Left ventricle myocardium inferior (tissue), 1 donor: Measurements from ENCODE around the gene PON3. TPM values are rescaled to one million over a fixed set of nuclear protein-coding genes. Genes with fewer than 3 reads are reported as not detected.

Source experiments
- DNase-seq: peaks from one replicate; pipeline ENCODE4 v3.0.0-alpha.2; 2020
- H3K27ac ChIP-seq: fragments of 200-600 bp; replicated peaks from 2 replicates; pipeline ENCODE4 v1.8.0; 2021
- H3K27me3 ChIP-seq: fragments of 200-600 bp; 2 replicates; pipeline ENCODE4 v1.8.0; 2021; ENCODE audit warnings: low read depth
- H3K36me3 ChIP-seq: fragments of 200-600 bp; 2 replicates; pipeline ENCODE4 v1.8.0; 2021
- H3K4me1 ChIP-seq: fragments of 200-600 bp; 2 replicates; pipeline ENCODE4 v1.8.0; 2021
- H3K4me3 ChIP-seq: fragments of 200-600 bp; 2 replicates; pipeline ENCODE4 v1.8.0; 2021; ENCODE audit warnings: mild to moderate bottlenecking, moderate library complexity
- H3K9me3 ChIP-seq: fragments of 200-600 bp; replicated peaks from 2 replicates; pipeline ENCODE4 v1.8.0; 2021
- intact Hi-C: fragments of 100-400 bp; cut with micrococcal nuclease; formaldehyde crosslinking; loops from one replicate; pipeline ENCODE4 v1.11.0; 2022
- total RNA-seq: library from RNA; stranded (reverse); fragmentation: NEBNext Ultra II Directional; extraction: Animal tissue kit (Norgen Biotek cat#: 25700); gene quantifications from one replicate; pipeline ENCODE4 v1.2.1, GENCODE V29; 2021
- TF ChIP-seq, protein P1 (sequence below): fragments of 200-600 bp; IDR thresholded peaks from 2 replicates; pipeline ENCODE4 v1.8.0; 2021; ENCODE audit warnings: antibody characterized with exemption, mild to moderate bottlenecking, borderline replicate concordance
- donor health status: DM: no; HTN: yes; CAD: no; lungs with severe emphysema.

The PON3 gene
- total RNA-seq, 1 donor from 2014 or later = 0.69 TPM

- peaks cover 15% of the 10 kb centered on the region for H3K27me3 ChIP-seq
- intact Hi-C loops = no loop called here
- no peaks in the 10 kb centered on the region for H3K4me1 ChIP-seq
- no peaks in the 10 kb centered on the region for H3K36me3 ChIP-seq
- no peak for DNase-seq
- H3K27ac ChIP-seq = no peak overlapping the region
- H3K4me3 ChIP-seq = peak overlapping the region; percentile 47
- TF ChIP-seq, protein P1, sequence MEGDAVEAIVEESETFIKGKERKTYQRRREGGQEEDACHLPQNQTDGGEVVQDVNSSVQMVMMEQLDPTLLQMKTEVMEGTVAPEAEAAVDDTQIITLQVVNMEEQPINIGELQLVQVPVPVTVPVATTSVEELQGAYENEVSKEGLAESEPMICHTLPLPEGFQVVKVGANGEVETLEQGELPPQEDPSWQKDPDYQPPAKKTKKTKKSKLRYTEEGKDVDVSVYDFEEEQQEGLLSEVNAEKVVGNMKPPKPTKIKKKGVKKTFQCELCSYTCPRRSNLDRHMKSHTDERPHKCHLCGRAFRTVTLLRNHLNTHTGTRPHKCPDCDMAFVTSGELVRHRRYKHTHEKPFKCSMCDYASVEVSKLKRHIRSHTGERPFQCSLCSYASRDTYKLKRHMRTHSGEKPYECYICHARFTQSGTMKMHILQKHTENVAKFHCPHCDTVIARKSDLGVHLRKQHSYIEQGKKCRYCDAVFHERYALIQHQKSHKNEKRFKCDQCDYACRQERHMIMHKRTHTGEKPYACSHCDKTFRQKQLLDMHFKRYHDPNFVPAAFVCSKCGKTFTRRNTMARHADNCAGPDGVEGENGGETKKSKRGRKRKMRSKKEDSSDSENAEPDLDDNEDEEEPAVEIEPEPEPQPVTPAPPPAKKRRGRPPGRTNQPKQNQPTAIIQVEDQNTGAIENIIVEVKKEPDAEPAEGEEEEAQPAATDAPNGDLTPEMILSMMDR = no peak
- no peaks in the 10 kb centered on the region for H3K9me3 ChIP-seq
Measured at GRCh38 chr7:95330204-95330960, 65.8 kb downstream of the PON3 start.

- Histone ChIP-seq H3K9me3 (no peaks in the 10 kb centered on the region), H3K36me3 (no peaks in the 10 kb centered on the region), H3K27me3 (peaks cover 41% of the 10 kb centered on the region), H3K4me1 (no peaks in the 10 kb centered on the region), H3K27ac (no peak overlapping the region), H3K4me3 (no peak overlapping the region)
- intact Hi-C loops = no loop called here
- no peak for DNase-seq
- TF ChIP-seq, protein P1 = no peak
Measured at GRCh38 chr7:95327356-95327755, 68.8 kb downstream of the PON3 start.

- Histone ChIP-seq H3K27ac (no peak within 1 kb of the TSS), H3K4me3 (no peak within 1 kb of the TSS), H3K9me3 (no peaks in the 10 kb centered on the region), H3K4me1 (no peaks in the 10 kb centered on the region), H3K36me3 (no peaks in the 10 kb centered on the region), H3K27me3 (peaks cover 41% of the 10 kb centered on the region)
- intact Hi-C loops = no loop called here
- DNase-seq = no peak
- TF ChIP-seq, protein P1 = no peak
Measured at GRCh38 chr7:95324431-95324830, 71.7 kb downstream of the PON3 start, which contains the start of gene PON1. Gene PON1 (minus strand): TSS chr7:95324532. CDS start chr7:95324475, 57 bp downstream.

DNA sequence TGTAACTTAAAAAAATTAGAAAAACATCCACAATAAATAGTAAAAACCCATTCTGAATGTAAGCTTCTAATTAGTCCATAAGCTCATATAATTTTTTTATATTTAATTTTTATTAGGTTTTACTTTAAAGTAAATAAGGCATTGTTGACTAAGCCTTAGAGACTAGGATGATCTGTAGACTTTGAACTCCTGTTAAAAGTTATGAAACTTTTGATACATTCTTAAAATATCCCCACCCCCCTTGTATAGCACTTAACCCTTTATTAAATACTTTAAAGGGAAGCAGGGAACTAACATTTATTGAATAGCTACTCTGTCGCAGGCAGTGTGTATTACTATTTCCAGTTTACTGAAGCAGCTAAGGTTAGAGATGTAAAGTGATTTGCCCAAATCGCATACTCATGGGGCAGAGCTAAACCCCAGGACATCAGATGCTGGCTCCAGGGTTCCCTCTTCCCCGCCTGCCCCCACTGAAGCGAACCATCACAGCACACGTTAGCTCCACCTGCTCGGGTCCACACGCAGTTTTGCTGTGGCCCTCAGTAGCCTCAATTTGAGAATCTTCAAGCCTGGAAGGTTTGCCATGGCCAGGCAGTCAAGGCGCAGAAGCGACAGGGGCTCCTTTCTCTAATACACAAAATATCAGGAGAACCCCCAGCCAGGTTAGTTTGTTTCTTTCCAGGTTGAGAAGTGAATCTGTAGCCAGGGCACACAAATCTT lies 72.6 kb downstream of the PON3 start:
- Histone ChIP-seq H3K4me1 (no peaks in the 10 kb centered on the region), H3K27ac (no peak overlapping the region), H3K9me3 (no peaks in the 10 kb centered on the region), H3K4me3 (no peak overlapping the region), H3K27me3 (peaks cover 41% of the 10 kb centered on the region), H3K36me3 (no peaks in the 10 kb centered on the region)
- no peak for DNase-seq
- intact Hi-C loops = no loop called here
- TF ChIP-seq, protein P1 = no peak

DNA sequence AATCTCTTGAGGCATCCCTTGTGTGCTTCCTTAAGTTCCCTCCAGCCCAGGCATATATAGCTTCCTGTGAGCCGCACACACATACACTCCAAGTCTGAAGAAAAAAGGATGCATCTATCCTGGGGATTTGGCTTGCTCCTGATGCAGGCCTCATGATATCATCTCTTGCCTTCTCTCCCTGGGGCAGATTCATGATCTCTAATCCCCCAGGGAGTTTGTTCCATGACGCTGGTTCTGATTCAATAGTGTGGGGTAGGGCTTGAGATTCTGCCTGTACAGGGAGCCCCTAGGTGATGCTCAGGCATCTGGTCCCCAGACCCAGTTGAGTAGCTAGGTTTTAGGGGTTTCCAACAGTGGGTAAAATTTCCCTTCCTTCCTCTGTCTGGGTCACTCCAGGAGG lies 73.3 kb downstream of the PON3 start:
- Histone ChIP-seq H3K27me3 (peaks cover 41% of the 10 kb centered on the region), H3K9me3 (no peaks in the 10 kb centered on the region), H3K4me1 (no peaks in the 10 kb centered on the region), H3K4me3 (no peak overlapping the region), H3K36me3 (no peaks in the 10 kb centered on the region), H3K27ac (no peak overlapping the region)
- intact Hi-C loops = no loop called here
- no peak for DNase-seq
- TF ChIP-seq, protein P1 = no peak
